GM10266 (cell line): ENCODE measurements around the gene AGR2.
"Not testable (repeated sequence)": the region's sequence is repeated elsewhere in the genome, so short reads cannot be mapped to it uniquely, and the experiment has no call there.

Experiments used
- DNase-seq: peaks from one replicate; pipeline ENCODE4 v3.0.0; 2012; ENCODE audit errors: extremely low spot score
- CTCF ChIP-seq: IDR thresholded peaks from 2 replicates; pipeline ENCODE4 v1.5.1; 2012; ENCODE audit warnings: mild to moderate bottlenecking, low read depth; ENCODE audit not compliant: control insufficient read depth, insufficient read depth; ENCODE audit errors: missing control alignments

Gene AGR2

GRCh38 chr7:16804674-16805439 is at the start of gene AGR2:
Gene AGR2, minus strand, starts transcription at chr7:16804999. Its CDS starts 3,203 bp downstream, at chr7:16801796.
- DNase-seq = no peak
- TF ChIP-seq CTCF = no peak

- DNase-seq = not testable (repeated sequence)
These were observed 48.4 kb upstream of the AGR2 start for GRCh38 chr7:16853189-16853588.

- TF ChIP-seq CTCF = no peak
- DNase-seq = no peak
These were observed 47.0 kb upstream of the AGR2 start for GRCh38 chr7:16851829-16852228.

DNA sequence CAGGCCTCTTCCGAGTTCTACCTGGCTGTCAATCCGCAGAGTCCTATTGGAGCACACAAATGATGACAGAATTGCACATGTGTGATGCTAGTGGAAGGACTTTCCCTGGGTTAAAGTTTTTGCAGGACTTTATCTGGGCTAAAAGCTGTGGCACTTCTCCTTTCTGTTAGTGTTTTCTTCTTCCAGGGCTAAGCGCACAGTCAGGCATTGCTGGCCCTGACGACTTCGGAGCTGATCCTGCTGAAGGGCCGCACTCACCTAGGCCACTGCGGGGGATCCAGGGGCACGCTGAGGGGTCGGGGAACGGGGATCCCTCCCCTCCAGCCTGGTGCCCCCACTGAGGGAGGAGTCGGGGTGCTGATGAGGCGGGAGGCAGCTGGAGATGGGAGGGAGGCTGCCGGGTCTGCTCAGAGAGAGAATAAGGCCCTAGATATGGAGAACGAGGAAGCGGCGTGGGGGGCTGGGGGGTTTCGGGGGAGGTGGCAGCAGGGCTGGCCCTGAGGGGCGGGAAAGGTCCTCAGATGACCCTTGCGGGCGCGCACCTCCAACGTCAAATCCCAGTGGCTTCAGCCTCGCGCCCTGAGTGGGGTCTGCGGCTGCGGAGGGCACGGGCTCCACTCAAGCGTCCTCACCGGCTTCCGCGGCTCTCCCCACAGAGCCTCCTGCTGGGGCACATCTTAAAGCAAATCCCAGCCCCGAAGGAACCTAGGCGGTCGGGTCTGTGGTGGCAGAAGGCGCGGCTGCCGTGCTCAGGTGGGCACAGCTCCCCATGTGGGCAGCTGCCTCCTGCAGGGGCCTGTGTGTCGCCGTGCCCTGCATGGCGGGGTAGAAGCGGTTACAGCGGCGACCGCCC is 46.0 kb upstream of the AGR2 start:
- DNase-seq = no peak

DNA sequence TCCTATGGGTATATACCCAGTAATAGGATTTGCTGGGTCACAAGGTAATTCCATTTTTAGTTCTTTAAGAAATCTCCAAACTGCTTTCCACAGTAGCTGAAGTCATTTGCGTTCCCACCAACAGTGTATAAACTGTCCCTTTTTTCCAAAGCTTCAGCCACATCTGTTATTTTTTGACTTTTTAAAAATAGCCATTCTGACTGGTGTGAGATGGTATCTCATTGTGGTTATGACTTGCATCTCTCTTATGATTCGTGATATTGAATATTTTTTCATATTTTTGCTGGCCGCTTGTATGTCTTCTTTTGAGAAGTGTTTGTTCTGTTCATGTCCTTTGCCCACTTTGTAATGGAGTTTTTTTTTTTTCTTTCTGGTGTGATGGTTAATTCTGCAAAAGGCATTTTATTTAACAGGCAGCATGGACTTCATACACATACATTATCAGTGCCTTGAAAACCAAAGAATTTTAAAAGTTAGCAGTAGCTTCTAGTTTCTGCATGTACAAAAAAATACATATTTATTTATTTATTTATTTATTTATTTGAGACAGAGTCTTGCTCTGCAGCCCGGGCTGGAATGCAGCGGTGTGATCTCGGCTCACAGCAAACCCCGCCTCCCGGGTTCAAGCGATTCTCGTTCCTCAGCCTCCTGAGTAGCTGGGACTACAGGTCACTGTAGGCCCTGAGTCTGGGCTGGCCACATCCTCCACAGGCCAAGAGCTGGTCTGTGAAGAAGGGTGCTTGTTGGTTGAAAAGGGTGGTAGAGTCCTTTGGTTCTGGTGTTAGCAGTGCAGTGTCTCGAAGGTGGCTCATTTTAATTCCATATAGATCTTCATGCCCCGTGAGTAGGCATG is 44.7 kb upstream of the AGR2 start:
- no peak for TF ChIP-seq CTCF
- no peak for DNase-seq

More for the DNA sequence above, 46.0 kb upstream of the AGR2 start:
- TF ChIP-seq CTCF = no peak

- DNase-seq = no peak
These were observed 42.6 kb upstream of the AGR2 start for GRCh38 chr7:16847381-16847860.

More at GRCh38 chr7:16847381-16847860, 42.6 kb upstream of the AGR2 start:
- TF ChIP-seq CTCF = no peak
